Lung (tissue), 12 donors: Measurements from ENCODE around the gene PIK3C3. TPM values are rescaled to one million over a fixed set of nuclear protein-coding genes. Genes with fewer than 3 reads are reported as not detected.

Source experiments
- ATAC-seq: fragments of 200-7000 bp; cut with Tn5 transposase; one replicate; pipeline ENCODE4 v1.9.1; 2020; ENCODE audit warnings: moderate number of reproducible peaks; ENCODE audit not compliant: insufficient read depth, low FRiP score
- DNase-seq, 3 donors: peaks; one replicate each; pipeline ENCODE4 v3.0.0-alpha.2; 2013 to 2017
- H3K27ac ChIP-seq, 2 donors: one replicate each; pipeline ENCODE4 v1.5.1; 2013; ENCODE audit warnings: mild to moderate bottlenecking in 2 of 2, moderate library complexity in 2 of 2, control low read depth in 1 of 2, inconsistent platforms in 1 of 2, low read depth in 1 of 2, low read length in 1 of 2
- H3K27me3 ChIP-seq, 3 donors: one replicate each; pipeline ENCODE4 v1.5.1; 2013; ENCODE audit warnings: low read length in 2 of 3; ENCODE audit not compliant: control insufficient read depth in 3 of 3, insufficient read depth in 3 of 3
- H3K36me3 ChIP-seq, 4 donors: one replicate each; pipeline ENCODE4 v1.5.1; 2013; ENCODE audit warnings: low read length in 4 of 4, mild to moderate bottlenecking in 1 of 4, moderate library complexity in 1 of 4; ENCODE audit not compliant: control insufficient read depth in 4 of 4, insufficient read depth in 4 of 4
- H3K4me1 ChIP-seq, 5 donors: one replicate each; pipeline ENCODE4 v1.5.1; 2013; ENCODE audit warnings: low read length in 5 of 5, mild to moderate bottlenecking in 2 of 5, moderate library complexity in 1 of 5; ENCODE audit not compliant: control insufficient read depth in 5 of 5, insufficient read depth in 5 of 5
- H3K4me3 ChIP-seq: one replicate; pipeline ENCODE4 v1.5.1; 2013; ENCODE audit warnings: mild to moderate bottlenecking, control low read depth, moderate library complexity
- H3K9ac ChIP-seq, 2 donors: one replicate each; pipeline ENCODE4 v1.5.1; 2013; ENCODE audit warnings: low read length in 2 of 2, control low read depth in 1 of 2; ENCODE audit not compliant: insufficient read depth in 1 of 2
- H3K9me3 ChIP-seq, 4 donors: one replicate each; pipeline ENCODE4 v1.5.1; 2013; ENCODE audit warnings: low read length in 3 of 4, mild to moderate bottlenecking in 1 of 4, moderate library complexity in 1 of 4; ENCODE audit not compliant: control insufficient read depth in 4 of 4, insufficient read depth in 3 of 4
- WGBS, 2 donors: extraction: QIAGEN DNeasy Blood & Tissue Kit; methylation state at CpG; one replicate each; pipeline ENCODE4 v1.1.7; 2013; 5-methylcytosine and 5-hydroxymethylcytosine counted together
- polyA plus RNA-seq, 2 donors: library from polyadenylated mRNA; stranded (reverse); fragments of 200-250 nt; gene quantifications; one replicate each; pipeline ENCODE4 v1.2.1, GENCODE V29; 2013
- total RNA-seq, 2 donors: library from RNA; depleted of rRNA in 1 of 2; stranded (reverse); fragments of >200 nt in 1 of 2; gene quantifications; one replicate each; pipeline ENCODE4 v1.2.1, GENCODE V29; 2014 to 2021
- TF ChIP-seq, protein P1 (sequence below): IDR thresholded peaks from 2 replicates; pipeline ENCODE4 v1.5.1; 2012; ENCODE audit warnings: mild to moderate bottlenecking; ENCODE audit errors: control extremely low read depth, extremely low read depth
- donor health status: control.
- donor health status: control.
- donor health status: Bipolar disorder and iron deficiency.
- donor health status: healthy.
- donor health status: DM: yes; HTN: yes; CAD: no.

Gene PIK3C3
- total and polyA plus RNA-seq, 4 donors: 18.9 to 64.2 (median 36.1) TPM

DNA sequence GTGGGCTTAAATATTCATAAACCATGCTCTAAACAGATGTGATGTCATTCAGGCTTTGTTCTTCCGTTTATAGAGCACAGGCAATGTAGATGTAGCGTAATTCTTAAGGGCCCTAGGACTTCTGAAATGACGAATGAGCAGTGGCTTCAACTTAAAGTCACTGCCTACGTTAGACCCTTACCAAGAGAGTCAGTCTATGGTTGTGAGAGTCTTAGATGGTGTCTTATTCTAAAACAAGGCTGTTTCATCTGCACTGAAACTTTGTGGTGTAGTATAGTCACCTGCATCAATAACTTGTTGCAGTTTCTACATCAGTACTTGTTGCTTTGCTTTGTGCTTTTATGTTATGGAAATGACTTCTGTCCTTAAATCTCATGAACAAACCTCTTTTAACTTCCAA, 56.0 kb downstream of the PIK3C3 start:
- TF ChIP-seq, protein P1, sequence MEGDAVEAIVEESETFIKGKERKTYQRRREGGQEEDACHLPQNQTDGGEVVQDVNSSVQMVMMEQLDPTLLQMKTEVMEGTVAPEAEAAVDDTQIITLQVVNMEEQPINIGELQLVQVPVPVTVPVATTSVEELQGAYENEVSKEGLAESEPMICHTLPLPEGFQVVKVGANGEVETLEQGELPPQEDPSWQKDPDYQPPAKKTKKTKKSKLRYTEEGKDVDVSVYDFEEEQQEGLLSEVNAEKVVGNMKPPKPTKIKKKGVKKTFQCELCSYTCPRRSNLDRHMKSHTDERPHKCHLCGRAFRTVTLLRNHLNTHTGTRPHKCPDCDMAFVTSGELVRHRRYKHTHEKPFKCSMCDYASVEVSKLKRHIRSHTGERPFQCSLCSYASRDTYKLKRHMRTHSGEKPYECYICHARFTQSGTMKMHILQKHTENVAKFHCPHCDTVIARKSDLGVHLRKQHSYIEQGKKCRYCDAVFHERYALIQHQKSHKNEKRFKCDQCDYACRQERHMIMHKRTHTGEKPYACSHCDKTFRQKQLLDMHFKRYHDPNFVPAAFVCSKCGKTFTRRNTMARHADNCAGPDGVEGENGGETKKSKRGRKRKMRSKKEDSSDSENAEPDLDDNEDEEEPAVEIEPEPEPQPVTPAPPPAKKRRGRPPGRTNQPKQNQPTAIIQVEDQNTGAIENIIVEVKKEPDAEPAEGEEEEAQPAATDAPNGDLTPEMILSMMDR: no peak
- Histone ChIP-seq H3K27me3 (no peaks in the 10 kb centered on the region), H3K9me3 (no peaks in the 10 kb centered on the region), H3K4me3 (no peak overlapping the region), H3K4me1 (no peaks in the 10 kb centered on the region), H3K36me3 (peaks cover 4 to 16% (median 10%) of the 10 kb centered on the region in 4 donors), H3K9ac (no peak overlapping the region), H3K27ac (no peak overlapping the region)
- WGBS, 2 donors: 94 to 96% methylated on average over 4 of the region's 4 CpGs
- no peak for ATAC-seq
- DNase-seq: no peak

DNA sequence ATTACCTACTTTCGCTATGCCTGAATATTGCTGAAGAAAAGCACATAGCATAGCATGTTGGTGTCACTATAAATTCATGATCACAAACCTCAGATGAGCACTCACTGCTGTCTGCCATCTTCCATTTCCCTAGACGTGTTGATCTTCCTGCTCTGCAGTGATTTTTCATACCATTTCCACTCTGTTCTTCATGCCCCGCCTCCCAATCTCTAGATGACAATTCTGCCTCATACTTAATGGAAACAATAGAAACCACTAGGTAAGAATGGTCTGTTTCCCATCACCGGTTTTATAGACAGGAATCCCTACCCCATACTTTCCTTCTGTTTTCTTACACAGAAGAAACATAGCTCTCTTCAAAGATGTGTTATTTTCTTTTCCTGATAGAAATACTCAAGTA, 63.8 kb downstream of the PIK3C3 start:
- Histone ChIP-seq H3K27ac (no peak overlapping the region), H3K4me1 (no peaks in the 10 kb centered on the region), H3K9me3 (no peaks in the 10 kb centered on the region), H3K9ac (no peak overlapping the region), H3K27me3 (no peaks in the 10 kb centered on the region), H3K36me3 (peaks cover 2 to 20% (median 15%) of the 10 kb centered on the region in 4 donors), H3K4me3 (no peak overlapping the region)
- 85 to 91% methylated on average over 4 of the region's 4 CpGs for WGBS, 2 donors
- no peak for DNase-seq
- TF ChIP-seq, protein P1: no peak
- no peak for ATAC-seq

DNA sequence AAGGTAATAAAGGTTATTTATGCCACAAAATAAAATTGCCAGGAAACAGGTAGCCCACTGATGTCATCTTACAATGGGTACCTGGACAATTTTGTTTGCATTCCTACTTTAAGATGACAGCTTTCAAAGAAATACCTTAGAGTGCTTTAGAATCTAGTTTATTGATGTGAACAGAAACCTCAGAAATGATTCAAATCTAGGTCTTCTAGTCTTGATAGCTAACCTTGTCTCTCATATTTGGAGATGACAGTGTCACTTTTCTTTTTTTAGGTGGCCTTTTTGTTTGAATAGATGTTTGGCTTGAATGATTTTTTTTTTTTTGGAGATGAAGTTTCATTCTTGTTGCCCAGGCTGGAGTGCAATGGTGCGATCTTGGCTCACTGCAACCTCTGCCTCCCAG, 69.1 kb downstream of the PIK3C3 start:
- Histone ChIP-seq H3K4me1 (no peaks in the 10 kb centered on the region), H3K9ac (no peak overlapping the region), H3K27ac (no peak overlapping the region), H3K36me3 (peaks cover under 1 to 14% (median 10%) of the 10 kb centered on the region in 4 donors), H3K4me3 (no peak overlapping the region), H3K27me3 (no peaks in the 10 kb centered on the region), H3K9me3 (no peaks in the 10 kb centered on the region)
- no peak for ATAC-seq
- no peak for DNase-seq
- WGBS, 2 donors: 85 to 93% methylated on average over 1 of the region's 1 CpG
- TF ChIP-seq, protein P1: no peak

DNA sequence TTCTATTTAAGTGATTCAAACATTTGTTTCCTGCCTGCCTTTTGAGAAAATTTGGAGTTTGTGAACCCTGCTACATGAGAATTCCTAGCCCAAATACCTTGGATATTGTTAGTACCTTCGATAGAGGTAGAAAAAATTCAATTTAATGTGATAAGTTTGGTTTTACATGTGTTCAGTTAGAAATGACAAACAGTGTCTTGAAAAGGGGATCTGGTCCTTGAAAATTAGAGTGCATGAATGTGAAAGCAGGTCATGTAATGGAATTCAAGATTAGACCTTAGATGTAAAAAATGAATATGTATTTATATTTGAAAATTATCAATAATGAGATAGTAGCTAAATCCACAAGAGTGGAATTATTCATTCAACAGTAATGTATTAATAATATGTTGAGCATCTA, 70.5 kb downstream of the PIK3C3 start:
- H3K4me3 ChIP-seq: no peak overlapping the region
- H3K9me3 ChIP-seq: no peaks in the 10 kb centered on the region
- 95 to 98% methylated on average over 1 of the region's 1 CpG for WGBS, 2 donors
- no peaks in the 10 kb centered on the region for H3K4me1 ChIP-seq
- peaks cover 1 to 15% (median 10%) of the 10 kb centered on the region in 4 donors for H3K36me3 ChIP-seq
- no peaks in the 10 kb centered on the region for H3K27me3 ChIP-seq
- DNase-seq (no peak), ATAC-seq (no peak)
- H3K9ac ChIP-seq: no peak overlapping the region
- H3K27ac ChIP-seq: no peak overlapping the region
- TF ChIP-seq, protein P1: no peak
